DOHH2 (cell line): ENCODE measurements around the gene FEM1B.

ENCODE experiments used
- H3F3A ChIP-seq: fragments of 200-600 bp; sonication (generic), shearing (Covaris generic); 2 replicates; pipeline ENCODE4 v1.6.0; 2016; ENCODE audit warnings: antibody characterized with exemption, mild to moderate bottlenecking; ENCODE audit not compliant: control insufficient read depth, insufficient read depth
- H3K27ac ChIP-seq: fragments of 200-600 bp; sonication (generic); 2 replicates; pipeline ENCODE4 v1.5.1; 2014; ENCODE audit warnings: low read depth, mild to moderate bottlenecking, low read length, moderate library complexity
- H3K27me3 ChIP-seq: fragments of 200-600 bp; sonication (generic); 2 replicates; pipeline ENCODE4 v1.6.1; 2014; ENCODE audit warnings: mild to moderate bottlenecking, low read length, mixed read lengths; ENCODE audit not compliant: control insufficient read depth
- H3K36me3 ChIP-seq: fragments of 200-600 bp; sonication (generic); 2 replicates; pipeline ENCODE4 v1.6.1; 2014; ENCODE audit warnings: mild to moderate bottlenecking, low read length, moderate library complexity, mixed read lengths; ENCODE audit not compliant: control insufficient read depth
- H3K4me1 ChIP-seq: fragments of 200-600 bp; sonication (generic); 2 replicates; pipeline ENCODE4 v1.6.1; 2014; ENCODE audit warnings: mild to moderate bottlenecking, low read length, mixed read lengths; ENCODE audit not compliant: control insufficient read depth
- H3K4me2 ChIP-seq: fragments of 200-600 bp; sonication (generic); 2 replicates; pipeline ENCODE4 v1.6.0; 2014; ENCODE audit warnings: mild to moderate bottlenecking, low read length, moderate library complexity
- H3K4me3 ChIP-seq: fragments of 200-600 bp; sonication (generic); 2 replicates; pipeline ENCODE4 v1.5.1; 2014; ENCODE audit warnings: mild to moderate bottlenecking, low read length, mixed read lengths
- H3K79me2 ChIP-seq: fragments of 200-600 bp; sonication (generic); 2 replicates; pipeline ENCODE4 v1.6.1; 2014; ENCODE audit warnings: mild to moderate bottlenecking, low read length, mixed read lengths; ENCODE audit not compliant: control insufficient read depth
- H3K9me2 ChIP-seq: fragments of 200-600 bp; sonication (generic); replicated peaks from 2 replicates; pipeline ENCODE4 v1.6.1; 2014; ENCODE audit warnings: mild to moderate bottlenecking, low read length, mixed read lengths; ENCODE audit not compliant: control insufficient read depth
- H3K9me3 ChIP-seq: fragments of 200-600 bp; sonication (generic); 2 replicates; pipeline ENCODE4 v1.6.1; 2014; ENCODE audit warnings: antibody characterized with exemption, low read length, mixed read lengths; ENCODE audit not compliant: control insufficient read depth, insufficient read depth
- H4K20me1 ChIP-seq: fragments of 200-600 bp; sonication (generic); 2 replicates; pipeline ENCODE4 v1.6.0; 2014; ENCODE audit warnings: low read depth, mild to moderate bottlenecking, antibody characterized with exemption, low read length, moderate library complexity; ENCODE audit not compliant: control insufficient read depth, insufficient read depth
- EZH2phosphoT487 ChIP-seq: fragments of 200-600 bp; sonication (generic); IDR thresholded peaks from 2 replicates; pipeline ENCODE4 v1.6.1; 2017; ENCODE audit warnings: borderline replicate concordance, mild to moderate bottlenecking, antibody characterized with exemption, low read length, moderate library complexity, mixed read lengths
- TF ChIP-seq, protein P1 (sequence below): fragments of 200-600 bp; sonication (generic); IDR thresholded peaks from one replicate; pipeline ENCODE4 v1.5.1; 2014; ENCODE audit warnings: antibody characterized with exemption, mild to moderate bottlenecking, low read depth, low read length; ENCODE audit not compliant: poor library complexity, severe bottlenecking

Gene FEM1B

DNA sequence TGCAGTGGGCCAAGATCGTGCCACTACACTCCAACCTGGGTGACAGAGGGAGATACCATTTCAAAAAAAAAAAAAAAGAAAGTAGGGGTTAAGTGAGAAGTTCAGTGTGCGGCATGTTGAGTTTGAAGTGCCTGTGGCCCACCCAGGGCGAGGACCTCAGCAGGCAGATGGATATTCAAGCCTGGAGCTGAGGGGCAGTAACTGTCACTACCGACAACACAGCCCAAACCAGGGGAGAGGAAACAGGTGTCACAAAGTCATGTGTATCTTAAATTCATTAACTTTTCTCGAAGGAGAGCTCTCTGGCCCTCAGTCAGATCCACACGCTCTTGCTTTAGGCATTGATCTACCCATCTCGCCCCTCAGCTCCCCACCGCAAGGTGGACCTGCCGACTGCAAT is 45.3 kb downstream of the FEM1B start:
- Histone ChIP-seq H3K9me2 (no peaks in the 10 kb centered on the region), H4K20me1 (no peaks in the 10 kb centered on the region), H3K4me3 (no peak overlapping the region), H3K79me2 (no peaks in the 10 kb centered on the region), H3K4me2 (no peak overlapping the region), H3K27me3 (peaks cover 23% of the 10 kb centered on the region), H3K9me3 (no peaks in the 10 kb centered on the region), H3F3A (no peaks in the 10 kb centered on the region), H3K36me3 (no peaks in the 10 kb centered on the region), H3K27ac (no peak overlapping the region), H3K4me1 (no peaks in the 10 kb centered on the region)
- TF ChIP-seq, protein P1, sequence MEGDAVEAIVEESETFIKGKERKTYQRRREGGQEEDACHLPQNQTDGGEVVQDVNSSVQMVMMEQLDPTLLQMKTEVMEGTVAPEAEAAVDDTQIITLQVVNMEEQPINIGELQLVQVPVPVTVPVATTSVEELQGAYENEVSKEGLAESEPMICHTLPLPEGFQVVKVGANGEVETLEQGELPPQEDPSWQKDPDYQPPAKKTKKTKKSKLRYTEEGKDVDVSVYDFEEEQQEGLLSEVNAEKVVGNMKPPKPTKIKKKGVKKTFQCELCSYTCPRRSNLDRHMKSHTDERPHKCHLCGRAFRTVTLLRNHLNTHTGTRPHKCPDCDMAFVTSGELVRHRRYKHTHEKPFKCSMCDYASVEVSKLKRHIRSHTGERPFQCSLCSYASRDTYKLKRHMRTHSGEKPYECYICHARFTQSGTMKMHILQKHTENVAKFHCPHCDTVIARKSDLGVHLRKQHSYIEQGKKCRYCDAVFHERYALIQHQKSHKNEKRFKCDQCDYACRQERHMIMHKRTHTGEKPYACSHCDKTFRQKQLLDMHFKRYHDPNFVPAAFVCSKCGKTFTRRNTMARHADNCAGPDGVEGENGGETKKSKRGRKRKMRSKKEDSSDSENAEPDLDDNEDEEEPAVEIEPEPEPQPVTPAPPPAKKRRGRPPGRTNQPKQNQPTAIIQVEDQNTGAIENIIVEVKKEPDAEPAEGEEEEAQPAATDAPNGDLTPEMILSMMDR, result no peak
- no peak for TF ChIP-seq EZH2phosphoT487

DNA sequence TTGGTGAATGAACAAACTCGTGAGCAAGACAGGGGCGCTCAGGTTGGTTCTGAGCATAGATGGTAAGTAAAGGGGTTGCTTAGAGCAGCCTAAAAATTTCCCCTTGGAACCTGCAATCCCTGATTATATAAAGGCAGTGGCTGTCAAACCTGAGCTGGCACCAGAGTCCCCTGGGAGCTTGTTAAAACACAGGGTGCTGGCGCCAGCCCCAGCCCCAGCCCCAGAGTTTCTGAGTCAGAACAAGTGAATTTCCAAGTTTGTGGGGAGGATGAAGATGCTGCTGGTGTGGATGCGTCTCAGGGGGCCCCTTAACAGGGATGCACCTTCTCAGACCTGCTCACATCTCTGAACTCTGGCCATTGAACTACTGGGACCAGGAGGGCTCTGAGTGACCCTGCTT is 48.2 kb downstream of the FEM1B start:
- Histone ChIP-seq H3K4me1 (no peaks in the 10 kb centered on the region), H3K27me3 (peaks cover 30% of the 10 kb centered on the region), H3K9me3 (no peaks in the 10 kb centered on the region), H3K36me3 (no peaks in the 10 kb centered on the region), H3K4me3 (no peak overlapping the region), H3K79me2 (no peaks in the 10 kb centered on the region), H3K9me2 (no peaks in the 10 kb centered on the region), H3K27ac (no peak overlapping the region), H4K20me1 (no peaks in the 10 kb centered on the region), H3F3A (no peaks in the 10 kb centered on the region), H3K4me2 (no peak overlapping the region)
- TF ChIP-seq, protein P1, result no peak
- TF ChIP-seq EZH2phosphoT487, result no peak

DNA sequence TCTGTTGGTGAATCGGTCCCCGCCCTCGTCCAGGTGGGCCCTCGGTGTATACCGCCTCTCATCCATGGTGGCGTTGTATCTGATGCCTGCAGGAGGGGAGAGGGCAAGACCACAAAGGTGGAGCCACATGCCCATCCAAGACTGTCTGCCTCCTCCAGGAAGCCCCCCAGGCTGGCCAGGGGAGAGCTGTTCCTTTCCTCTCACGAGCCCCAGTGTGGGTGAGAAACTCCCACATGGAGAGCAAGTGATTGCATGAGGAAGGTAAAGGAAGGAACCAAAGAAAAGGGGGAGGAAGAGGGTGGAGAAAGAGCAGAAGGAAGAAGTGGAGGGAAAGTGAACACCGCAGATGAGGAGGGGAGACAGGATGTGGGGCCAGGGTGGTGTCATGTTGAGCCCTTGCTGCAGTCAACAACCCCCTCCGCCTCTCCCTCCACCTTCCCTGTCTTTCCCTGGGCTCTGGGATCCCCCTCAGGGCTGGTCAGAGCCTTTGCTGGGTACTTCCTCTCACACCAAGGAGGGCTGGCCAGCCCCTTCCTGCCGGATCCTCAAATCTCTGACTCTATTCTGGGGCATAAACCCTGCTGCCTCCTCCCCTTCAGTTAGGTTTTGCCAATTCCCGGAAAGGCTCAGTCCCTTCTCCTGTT is 49.3 kb downstream of the FEM1B start:
- H3K4me1 ChIP-seq, result no peaks in the 10 kb centered on the region
- no peak overlapping the region for H3K4me3 ChIP-seq
- no peaks in the 10 kb centered on the region for H4K20me1 ChIP-seq
- H3K27ac ChIP-seq, result no peak overlapping the region
- H3K79me2 ChIP-seq, result no peaks in the 10 kb centered on the region
- no peaks in the 10 kb centered on the region for H3K9me3 ChIP-seq
- H3K27me3 ChIP-seq, result peaks cover 27% of the 10 kb centered on the region
- TF ChIP-seq EZH2phosphoT487, result no peak
- TF ChIP-seq, protein P1, result no peak
- no peaks in the 10 kb centered on the region for H3K36me3 ChIP-seq
- H3F3A ChIP-seq, result no peaks in the 10 kb centered on the region
- H3K4me2 ChIP-seq, result no peak overlapping the region
- no peaks in the 10 kb centered on the region for H3K9me2 ChIP-seq
